OCI-LY7 (cell line): ENCODE data around the gene ITK.
"Not testable (repeated sequence)": the region's sequence is repeated elsewhere in the genome, so short reads cannot be mapped to it uniquely, and the experiment has no call there.

Experiments used
- CTCF ChIP-seq: fragments of 200-600 bp; sonication (generic); conservative IDR thresholded peaks from 2 replicates; pipeline ENCODE4 v1.5.1; 2014; ENCODE audit warnings: mild to moderate bottlenecking, antibody characterized with exemption, low read length, moderate library complexity, mixed read lengths
- EZH2phosphoT487 ChIP-seq: fragments of 200-600 bp; sonication (generic); IDR thresholded peaks from 2 replicates; pipeline ENCODE4 v1.6.1; 2018; ENCODE audit warnings: low read depth, borderline replicate concordance, mild to moderate bottlenecking, mixed run types, antibody characterized with exemption, low read length, moderate library complexity, mixed read lengths

GRCh38 chr5:157210652-157211051, 30.0 kb downstream of the ITK start:
- not testable (repeated sequence) for TF ChIP-seq CTCF, EZH2phosphoT487
